GM12874 (cell line): Measurements from ENCODE around the gene ZFYVE27.

ENCODE experiments used
- CTCF ChIP-seq: IDR thresholded peaks from 2 replicates; pipeline ENCODE4 v1.5.1; 2011; ENCODE audit warnings: low read depth, mild to moderate bottlenecking, control low read depth, low read length, moderate library complexity; ENCODE audit not compliant: insufficient read depth

ZFYVE27 gene

DNA sequence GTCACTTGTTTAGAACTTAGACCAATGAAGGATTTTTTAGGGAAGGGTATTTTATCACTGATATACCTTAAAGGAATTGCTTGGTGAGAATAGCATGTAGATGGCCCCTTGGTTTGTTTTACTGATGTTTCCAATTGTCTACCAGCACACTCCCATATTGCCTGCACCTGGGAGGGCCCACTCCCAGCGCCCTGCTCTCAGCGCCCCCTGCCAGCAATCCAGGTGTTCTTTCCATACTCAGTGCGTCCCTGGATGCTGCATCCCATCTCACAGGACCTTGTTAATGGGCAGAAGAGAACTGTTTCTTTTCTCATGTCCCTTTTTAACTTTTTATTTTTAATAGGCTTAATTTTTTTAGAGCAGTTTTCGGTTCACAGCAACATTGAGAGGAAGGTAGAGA, 59.0 kb downstream of the ZFYVE27 start:
- no peak for TF ChIP-seq CTCF

DNA sequence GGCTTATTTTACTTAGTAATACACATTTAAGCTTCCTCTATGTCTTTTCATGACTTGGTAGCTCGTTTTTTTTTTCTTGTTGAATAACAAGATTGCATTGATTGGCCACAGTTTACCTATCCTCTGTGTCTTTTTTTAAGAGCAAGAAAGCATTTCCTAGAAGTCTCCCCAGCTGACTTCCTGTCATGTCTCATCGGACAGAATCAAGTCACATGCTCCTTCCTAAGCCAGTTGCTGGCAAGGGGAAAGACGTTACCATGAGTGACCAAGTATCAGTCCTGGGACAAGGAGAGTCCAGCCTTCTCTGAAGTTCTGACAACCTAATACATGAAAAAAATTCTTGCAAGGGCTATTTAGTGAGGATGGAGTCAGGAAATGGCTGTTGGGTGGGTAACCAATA, 59.7 kb downstream of the ZFYVE27 start:
- TF ChIP-seq CTCF: no peak

GRCh38 chr10:97798958-97799610, 62.2 kb downstream of the ZFYVE27 start:
- TF ChIP-seq CTCF: no peak

DNA sequence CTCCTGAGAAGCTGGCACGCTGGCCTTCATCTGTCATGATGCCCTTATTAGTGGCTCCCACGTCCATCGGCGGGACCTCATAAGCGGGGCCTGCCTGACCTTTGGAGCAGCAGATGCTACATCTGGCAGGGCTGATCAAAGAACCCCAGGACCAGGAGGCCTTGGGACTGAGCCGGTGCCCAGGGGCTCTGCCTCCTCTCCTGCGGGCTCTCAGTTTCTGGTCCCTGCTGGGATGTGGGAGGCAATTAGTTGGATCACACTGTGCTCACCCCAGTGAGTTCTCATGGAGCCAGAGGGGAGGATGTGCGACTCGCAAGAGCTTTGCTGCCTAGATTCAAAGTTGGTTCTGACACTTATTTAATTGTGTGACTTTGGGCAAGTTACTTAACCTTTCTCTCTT, 63.5 kb downstream of the ZFYVE27 start:
- no peak for TF ChIP-seq CTCF

DNA sequence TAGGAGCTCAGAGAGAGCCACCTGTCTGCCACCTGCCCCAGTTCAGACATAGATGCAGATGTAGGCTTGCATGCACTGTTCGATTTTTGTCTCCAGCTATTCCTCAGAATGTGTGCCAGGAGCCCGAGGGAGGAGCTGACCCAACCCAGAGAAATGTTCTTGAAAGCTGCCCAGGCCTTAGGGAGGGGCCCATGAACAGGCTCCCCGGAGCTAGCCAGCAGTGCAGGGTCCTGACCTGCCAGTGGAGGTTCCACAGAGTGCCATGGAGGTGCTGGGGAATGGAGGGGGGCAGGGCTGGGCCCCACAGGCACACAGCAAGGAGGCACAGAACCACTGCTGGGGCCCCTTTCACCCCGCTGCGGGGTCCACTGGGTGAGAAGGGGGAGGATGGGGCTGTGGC, 64.5 kb downstream of the ZFYVE27 start:
- TF ChIP-seq CTCF: no peak

DNA sequence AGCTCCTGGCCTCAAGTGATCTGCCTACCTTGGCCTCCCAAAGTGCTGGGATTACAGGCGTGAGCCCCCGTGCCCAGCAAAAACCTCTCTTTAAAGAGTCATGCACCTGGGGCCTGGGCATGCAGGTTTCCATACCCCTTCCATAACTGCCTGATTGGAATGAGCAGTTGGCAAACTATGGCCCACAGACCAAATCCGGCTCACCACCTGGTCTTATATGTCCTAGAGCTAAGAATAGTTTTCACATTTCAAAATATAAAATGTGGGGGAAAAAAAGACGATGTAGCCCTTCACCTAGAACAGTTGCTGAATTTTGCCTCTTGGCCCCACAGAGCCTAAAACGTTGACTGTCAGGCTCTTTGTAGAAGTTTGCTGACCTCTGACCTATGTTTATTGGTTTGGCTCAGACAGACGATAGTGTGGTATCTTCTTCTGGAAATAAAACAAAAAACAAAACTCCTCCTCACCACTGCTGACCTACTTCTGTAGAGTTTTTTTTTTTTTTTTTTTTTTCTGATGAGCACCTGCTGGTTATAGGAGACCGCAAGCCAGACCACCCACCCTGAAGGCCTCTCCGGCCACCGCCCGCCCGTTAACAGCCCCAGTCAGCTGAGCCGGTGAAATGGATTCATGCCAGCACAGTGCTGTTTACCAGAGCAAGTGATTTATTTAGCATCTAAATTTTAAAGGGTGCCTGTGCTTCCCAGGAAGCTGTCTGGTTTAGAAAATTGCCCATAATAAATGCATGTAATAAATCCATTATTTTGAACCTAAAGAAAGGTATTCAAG, 68.4 kb downstream of the ZFYVE27 start:
- TF ChIP-seq CTCF: no peak

GRCh38 chr10:97805949-97806348, 69.0 kb downstream of the ZFYVE27 start:
- TF ChIP-seq CTCF: no peak
